MM.1S (cell line): Measurements from ENCODE around the gene PPP3R1.

Experiments
- DNase-seq: peaks from one replicate; pipeline ENCODE4 v3.0.0-alpha.2; 2015
- H2AFZ ChIP-seq: fragments of 300-600 bp; sonication (generic); 2 replicates; pipeline ENCODE4 v1.6.0; 2016; ENCODE audit warnings: antibody characterized with exemption, low read length
- H3F3A ChIP-seq: fragments of 300-600 bp; sonication (generic); 2 replicates; pipeline ENCODE4 v1.6.1; 2016; ENCODE audit warnings: mild to moderate bottlenecking, antibody characterized with exemption, low read length, moderate library complexity, mixed read lengths; ENCODE audit not compliant: insufficient read depth
- H3K27ac ChIP-seq: fragments of 300-600 bp; sonication (generic); 2 replicates; pipeline ENCODE4 v1.5.1; 2016; ENCODE audit warnings: mild to moderate bottlenecking, low read length
- H3K27me3 ChIP-seq: fragments of 300-600 bp; sonication (generic); replicated peaks from 2 replicates; pipeline ENCODE4 v1.6.0; 2016; ENCODE audit warnings: low read length; ENCODE audit not compliant: insufficient read depth
- H3K36me3 ChIP-seq: fragments of 300-600 bp; sonication (generic); replicated peaks from 2 replicates; pipeline ENCODE4 v1.6.1; 2016; ENCODE audit warnings: mild to moderate bottlenecking, low read length, mixed read lengths; ENCODE audit not compliant: insufficient read depth
- H3K4me1 ChIP-seq: fragments of 300-600 bp; sonication (generic); 2 replicates; pipeline ENCODE4 v1.6.1; 2016; ENCODE audit warnings: low read length, mixed read lengths
- H3K4me2 ChIP-seq: fragments of 300-600 bp; sonication (generic); 2 replicates; pipeline ENCODE4 v1.6.0; 2016; ENCODE audit warnings: low read depth, low read length
- H3K4me3 ChIP-seq: fragments of 300-600 bp; sonication (generic); 2 replicates; pipeline ENCODE4 v1.5.1; 2016; ENCODE audit warnings: low read length, mixed read lengths
- H3K79me2 ChIP-seq: fragments of 300-600 bp; sonication (generic); 2 replicates; pipeline ENCODE4 v1.6.1; 2016; ENCODE audit warnings: mixed run types, low read length, mixed read lengths
- H3K9ac ChIP-seq: fragments of 300-600 bp; sonication (generic); 2 replicates; pipeline ENCODE4 v1.6.1; 2016; ENCODE audit warnings: low read length, mixed read lengths
- H3K9me2 ChIP-seq: fragments of 300-600 bp; sonication (generic); replicated peaks from 2 replicates; pipeline ENCODE4 v1.6.1; 2016; ENCODE audit warnings: mild to moderate bottlenecking, low read length, mixed read lengths; ENCODE audit not compliant: insufficient read depth
- H3K9me3 ChIP-seq: fragments of 300-600 bp; sonication (generic); replicated peaks from 2 replicates; pipeline ENCODE4 v1.6.1; 2016; ENCODE audit warnings: mild to moderate bottlenecking, low read length, mixed read lengths; ENCODE audit not compliant: insufficient read depth
- H4K20me1 ChIP-seq: fragments of 300-600 bp; sonication (generic); 2 replicates; pipeline ENCODE4 v1.6.1; 2016; ENCODE audit warnings: mild to moderate bottlenecking, low read length, moderate library complexity, mixed read lengths; ENCODE audit not compliant: insufficient read depth
- EZH2 ChIP-seq: fragments of 300-600 bp; sonication (generic); optimal IDR thresholded peaks from 2 replicates; pipeline ENCODE3; 2017; ENCODE audit warnings: low read depth, mild to moderate bottlenecking, antibody characterized with exemption, low read length, mixed read lengths
- EZH2phosphoT487 ChIP-seq: fragments of 300-600 bp; sonication (generic); IDR thresholded peaks from 2 replicates; pipeline ENCODE4 v1.6.1; 2018; ENCODE audit warnings: antibody characterized with exemption, low read length
- TF ChIP-seq, protein P1 (sequence below): fragments of 300-600 bp; sonication (generic); IDR thresholded peaks from 2 replicates; pipeline ENCODE4 v1.5.1; 2016; ENCODE audit warnings: antibody characterized with exemption, low read length, mixed read lengths

PPP3R1 gene

DNA sequence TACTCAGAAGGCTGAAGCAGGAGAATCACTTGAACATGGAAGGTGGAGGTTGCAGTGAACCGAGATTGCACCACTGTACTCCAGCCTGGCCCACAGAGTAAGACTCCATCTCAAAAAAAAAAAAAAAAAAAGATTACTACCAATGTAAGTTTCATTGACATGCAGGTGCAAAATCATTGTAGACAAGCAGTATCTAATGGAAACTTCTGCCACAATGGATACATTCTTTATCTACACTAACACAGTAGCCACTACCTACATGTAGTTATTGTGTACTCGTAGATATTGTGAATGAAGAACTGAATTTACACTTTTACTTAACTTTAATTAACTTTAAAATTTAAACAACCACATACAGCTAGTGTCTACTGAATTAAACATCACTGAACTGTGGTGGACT lies 10.6 kb downstream of the PPP3R1 start:
- Histone ChIP-seq H4K20me1 (peaks cover 93% of the 10 kb centered on the region), H3K4me3 (no peak overlapping the region), H3K9me3 (no peaks in the 10 kb centered on the region), H3K79me2 (peaks cover 100% of the 10 kb centered on the region), H3K4me1 (no peaks in the 10 kb centered on the region), H3K27me3 (no peaks in the 10 kb centered on the region), H3K9me2 (no peaks in the 10 kb centered on the region), H3K4me2 (no peak overlapping the region), H2AFZ (no peak overlapping the region), H3F3A (no peaks in the 10 kb centered on the region), H3K27ac (no peak overlapping the region), H3K36me3 (no peaks in the 10 kb centered on the region), H3K9ac (no peak overlapping the region)
- TF ChIP-seq EZH2phosphoT487 (no peak), EZH2 (no peak)
- TF ChIP-seq, protein P1, sequence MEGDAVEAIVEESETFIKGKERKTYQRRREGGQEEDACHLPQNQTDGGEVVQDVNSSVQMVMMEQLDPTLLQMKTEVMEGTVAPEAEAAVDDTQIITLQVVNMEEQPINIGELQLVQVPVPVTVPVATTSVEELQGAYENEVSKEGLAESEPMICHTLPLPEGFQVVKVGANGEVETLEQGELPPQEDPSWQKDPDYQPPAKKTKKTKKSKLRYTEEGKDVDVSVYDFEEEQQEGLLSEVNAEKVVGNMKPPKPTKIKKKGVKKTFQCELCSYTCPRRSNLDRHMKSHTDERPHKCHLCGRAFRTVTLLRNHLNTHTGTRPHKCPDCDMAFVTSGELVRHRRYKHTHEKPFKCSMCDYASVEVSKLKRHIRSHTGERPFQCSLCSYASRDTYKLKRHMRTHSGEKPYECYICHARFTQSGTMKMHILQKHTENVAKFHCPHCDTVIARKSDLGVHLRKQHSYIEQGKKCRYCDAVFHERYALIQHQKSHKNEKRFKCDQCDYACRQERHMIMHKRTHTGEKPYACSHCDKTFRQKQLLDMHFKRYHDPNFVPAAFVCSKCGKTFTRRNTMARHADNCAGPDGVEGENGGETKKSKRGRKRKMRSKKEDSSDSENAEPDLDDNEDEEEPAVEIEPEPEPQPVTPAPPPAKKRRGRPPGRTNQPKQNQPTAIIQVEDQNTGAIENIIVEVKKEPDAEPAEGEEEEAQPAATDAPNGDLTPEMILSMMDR = no peak
- no peak for DNase-seq

DNA sequence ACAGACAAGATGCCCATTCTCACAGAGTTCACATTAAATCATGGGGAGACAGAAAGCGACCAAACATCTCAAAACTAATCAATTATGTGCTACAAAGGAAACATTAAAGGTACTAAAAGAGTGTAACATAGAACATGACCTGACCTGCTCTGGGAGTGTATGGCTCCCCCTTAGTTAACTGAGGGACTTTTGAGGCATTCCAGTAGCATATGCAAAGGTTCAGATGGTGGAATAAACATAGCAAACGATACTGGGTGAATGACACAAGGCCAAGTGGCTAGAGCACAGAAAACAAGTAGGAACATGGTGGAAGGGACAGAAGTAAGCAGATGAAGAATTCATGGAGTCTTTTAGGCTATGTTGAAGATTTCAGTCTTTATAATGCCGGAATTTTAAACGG lies 11.9 kb downstream of the PPP3R1 start:
- TF ChIP-seq EZH2phosphoT487 (no peak), EZH2 (no peak)
- TF ChIP-seq, protein P1 = no peak
- Histone ChIP-seq H3F3A (no peaks in the 10 kb centered on the region), H3K9me3 (no peaks in the 10 kb centered on the region), H3K4me3 (no peak overlapping the region), H3K79me2 (peaks cover 100% of the 10 kb centered on the region), H3K9me2 (no peaks in the 10 kb centered on the region), H4K20me1 (peaks cover 96% of the 10 kb centered on the region), H2AFZ (no peak overlapping the region), H3K4me1 (no peaks in the 10 kb centered on the region), H3K4me2 (no peak overlapping the region), H3K27me3 (no peaks in the 10 kb centered on the region), H3K36me3 (no peaks in the 10 kb centered on the region), H3K27ac (no peak overlapping the region), H3K9ac (no peak overlapping the region)
- no peak for DNase-seq

DNA sequence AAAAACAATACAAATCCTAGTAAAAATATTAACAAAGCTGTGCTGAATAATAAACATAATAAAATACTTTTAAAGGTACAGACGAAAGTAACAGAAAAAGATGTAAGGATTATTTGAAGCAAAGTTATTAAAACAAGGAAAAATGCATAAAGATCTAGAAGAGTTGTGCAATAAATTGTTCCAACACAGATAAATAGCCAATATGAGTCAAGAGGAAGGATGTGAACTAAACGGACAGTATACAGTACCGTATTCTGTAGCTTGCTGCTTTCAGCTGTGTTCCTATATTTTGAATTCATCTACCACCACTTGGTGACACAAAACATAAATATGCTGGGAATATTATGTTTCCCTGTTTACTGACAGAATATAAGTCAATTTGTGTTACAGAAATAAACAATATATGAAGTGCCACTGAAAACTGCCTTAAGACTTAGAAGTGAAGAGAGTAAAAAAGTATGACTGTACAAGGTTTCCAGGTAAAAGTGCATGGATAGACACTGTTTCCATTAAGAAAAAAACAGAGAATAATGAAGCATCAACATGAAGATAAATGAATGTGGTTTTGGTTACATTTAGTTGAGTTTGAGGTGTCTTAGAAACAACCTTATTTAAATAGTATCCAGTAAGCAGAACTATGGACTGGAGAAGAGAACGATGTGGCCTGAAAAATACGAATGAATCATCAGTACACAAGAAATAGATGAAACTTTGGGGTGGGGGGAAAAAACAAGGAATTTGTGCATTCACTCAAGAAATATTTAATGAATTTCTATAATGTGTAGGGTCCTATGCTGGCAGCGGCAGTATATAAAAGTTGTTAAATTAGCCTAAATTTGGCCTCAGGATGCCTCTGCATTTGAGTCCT lies 13.1 kb downstream of the PPP3R1 start:
- peaks cover 96% of the 10 kb centered on the region for H4K20me1 ChIP-seq
- H2AFZ ChIP-seq = no peak overlapping the region
- H3K4me1 ChIP-seq = no peaks in the 10 kb centered on the region
- no peaks in the 10 kb centered on the region for H3K9me2 ChIP-seq
- peaks cover 100% of the 10 kb centered on the region for H3K79me2 ChIP-seq
- H3K4me3 ChIP-seq = no peak overlapping the region
- H3K27me3 ChIP-seq = no peaks in the 10 kb centered on the region
- H3K36me3 ChIP-seq = no peaks in the 10 kb centered on the region
- H3K9me3 ChIP-seq = no peaks in the 10 kb centered on the region
- H3K4me2 ChIP-seq = no peak overlapping the region
- H3K9ac ChIP-seq = no peak overlapping the region
- no peak for TF ChIP-seq EZH2phosphoT487
- TF ChIP-seq EZH2 = no peak
- TF ChIP-seq, protein P1 = no peak
- H3F3A ChIP-seq = no peaks in the 10 kb centered on the region
- H3K27ac ChIP-seq = no peak overlapping the region
- DNase-seq = no peak
